DOHH2 (cell line): Measurements from ENCODE around the gene NOTO.

Experiments
- EZH2phosphoT487 ChIP-seq: fragments of 200-600 bp; sonication (generic); IDR thresholded peaks from 2 replicates; pipeline ENCODE4 v1.6.1; 2017; ENCODE audit warnings: borderline replicate concordance, mild to moderate bottlenecking, antibody characterized with exemption, low read length, moderate library complexity, mixed read lengths
- TF ChIP-seq, protein P1 (sequence below): fragments of 200-600 bp; sonication (generic); IDR thresholded peaks from one replicate; pipeline ENCODE4 v1.5.1; 2014; ENCODE audit warnings: antibody characterized with exemption, mild to moderate bottlenecking, low read depth, low read length; ENCODE audit not compliant: poor library complexity, severe bottlenecking

- TF ChIP-seq, protein P1, sequence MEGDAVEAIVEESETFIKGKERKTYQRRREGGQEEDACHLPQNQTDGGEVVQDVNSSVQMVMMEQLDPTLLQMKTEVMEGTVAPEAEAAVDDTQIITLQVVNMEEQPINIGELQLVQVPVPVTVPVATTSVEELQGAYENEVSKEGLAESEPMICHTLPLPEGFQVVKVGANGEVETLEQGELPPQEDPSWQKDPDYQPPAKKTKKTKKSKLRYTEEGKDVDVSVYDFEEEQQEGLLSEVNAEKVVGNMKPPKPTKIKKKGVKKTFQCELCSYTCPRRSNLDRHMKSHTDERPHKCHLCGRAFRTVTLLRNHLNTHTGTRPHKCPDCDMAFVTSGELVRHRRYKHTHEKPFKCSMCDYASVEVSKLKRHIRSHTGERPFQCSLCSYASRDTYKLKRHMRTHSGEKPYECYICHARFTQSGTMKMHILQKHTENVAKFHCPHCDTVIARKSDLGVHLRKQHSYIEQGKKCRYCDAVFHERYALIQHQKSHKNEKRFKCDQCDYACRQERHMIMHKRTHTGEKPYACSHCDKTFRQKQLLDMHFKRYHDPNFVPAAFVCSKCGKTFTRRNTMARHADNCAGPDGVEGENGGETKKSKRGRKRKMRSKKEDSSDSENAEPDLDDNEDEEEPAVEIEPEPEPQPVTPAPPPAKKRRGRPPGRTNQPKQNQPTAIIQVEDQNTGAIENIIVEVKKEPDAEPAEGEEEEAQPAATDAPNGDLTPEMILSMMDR = peak; percentile 82
- TF ChIP-seq EZH2phosphoT487 = no peak
These were observed 38.6 kb upstream of the NOTO start for GRCh38 chr2:73163483-73164367.
